Hematopoietic multipotent progenitor cell treated with erythropoietin and hydrocortisone succinate and interleukin-3 and kit ligand, for 8 days (in vitro differentiated cells): ENCODE measurements around the gene FBXW4.

Experiments
- DNase-seq: peaks from one replicate; pipeline ENCODE4 v3.0.0-alpha.2; 2015

The FBXW4 gene

GRCh38 chr10:101565370-101565900 is 129.5 kb downstream of the FBXW4 start:
- DNase-seq: no peak

GRCh38 chr10:101564490-101564991 is 130.4 kb downstream of the FBXW4 start:
- DNase-seq: no peak

GRCh38 chr10:101563497-101564040 is 131.4 kb downstream of the FBXW4 start:
- DNase-seq: no peak

GRCh38 chr10:101563007-101563406 is 132.0 kb downstream of the FBXW4 start:
- no peak for DNase-seq

DNA sequence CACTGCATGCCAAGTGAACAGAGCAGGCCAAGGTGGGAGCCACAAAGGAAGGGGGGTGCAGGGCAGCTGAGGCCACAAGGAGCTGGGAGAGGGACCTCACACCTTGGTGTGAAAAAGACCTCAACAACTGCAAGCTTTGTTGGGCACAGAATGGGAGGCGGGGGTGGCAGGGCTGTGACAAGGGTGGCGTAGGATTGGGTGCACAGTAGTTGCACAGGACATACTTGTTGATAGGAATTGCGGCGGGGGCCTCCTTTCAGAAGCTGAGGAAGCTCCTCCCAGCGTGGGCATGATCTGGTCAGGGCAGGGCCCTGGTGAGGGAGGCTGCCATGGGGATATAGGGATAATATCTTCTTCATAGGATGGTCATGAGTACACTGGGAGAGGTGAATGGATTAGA is 132.7 kb downstream of the FBXW4 start:
- no peak for DNase-seq

DNA sequence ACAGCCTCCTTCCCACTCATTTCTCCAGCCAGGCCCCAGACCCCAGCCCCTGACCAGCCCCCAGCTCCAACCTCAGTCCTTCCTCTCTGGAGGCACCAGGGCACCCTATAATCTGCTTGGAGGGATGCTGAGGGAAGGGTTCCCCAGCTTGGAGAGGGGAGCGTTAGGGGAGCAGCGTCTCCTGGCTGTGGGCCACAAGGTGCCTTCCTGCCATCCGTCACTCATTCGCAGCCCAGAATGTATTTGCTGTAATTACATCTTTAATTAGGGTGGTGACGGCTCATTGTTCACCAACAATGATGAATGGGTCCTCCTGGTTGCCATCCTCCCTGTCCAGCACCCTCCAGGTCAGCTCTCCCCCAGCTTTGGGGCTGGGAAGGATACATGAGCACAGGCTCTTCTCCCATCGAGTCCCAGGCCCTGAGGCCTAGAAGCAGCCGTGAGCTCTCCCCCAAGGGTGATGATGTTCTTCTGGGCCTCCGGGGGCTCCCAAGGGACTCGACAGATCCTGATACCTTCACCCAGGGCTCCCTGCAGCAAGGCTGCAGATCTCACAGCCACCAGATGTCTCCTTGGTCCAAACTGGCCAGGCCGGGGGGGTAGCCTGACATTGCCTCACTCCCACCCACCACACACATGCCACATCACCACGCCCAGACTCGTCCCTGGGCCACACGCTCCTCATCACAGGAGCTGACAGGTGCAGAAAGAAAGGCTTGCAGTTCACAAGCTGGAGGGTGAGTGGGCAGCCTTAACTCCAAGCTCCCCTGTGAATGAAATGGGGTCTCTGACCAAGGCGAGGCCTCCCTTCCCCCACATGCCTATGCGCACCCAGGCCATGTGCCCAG is 133.7 kb downstream of the FBXW4 start:
- no peak for DNase-seq
